Lower lobe of right lung (tissue), 2 donors: ENCODE results near the gene SHANK1. TPM values are rescaled to one million over a fixed set of nuclear protein-coding genes. Genes with fewer than 3 reads are reported as not detected.

Experiments used
- ATAC-seq, 2 donors: fragments of 200-7000 bp; cut with Tn5 transposase; one replicate each; pipeline ENCODE4 v1.9.1; 2020 to 2022; ENCODE audit warnings: mild to moderate bottlenecking in 2 of 2, moderate library complexity in 2 of 2
- DNase-seq: peaks from one replicate; pipeline ENCODE4 v3.0.0-alpha.2; 2020
- H3K27ac ChIP-seq: fragments of 200-600 bp; one replicate; pipeline ENCODE4 v1.8.0; 2022
- H3K27me3 ChIP-seq: fragments of 200-600 bp; one replicate; pipeline ENCODE4 v1.8.0; 2022; ENCODE audit warnings: low read depth
- H3K36me3 ChIP-seq: fragments of 200-600 bp; one replicate; pipeline ENCODE4 v1.8.0; 2022; ENCODE audit warnings: mild to moderate bottlenecking
- H3K4me1 ChIP-seq: fragments of 200-600 bp; one replicate; pipeline ENCODE4 v1.8.0; 2022
- H3K4me3 ChIP-seq: fragments of 200-600 bp; one replicate; pipeline ENCODE4 v1.8.0; 2022; ENCODE audit warnings: mild to moderate bottlenecking
- H3K9me3 ChIP-seq: fragments of 200-600 bp; one replicate; pipeline ENCODE4 v1.8.0; 2022
- intact Hi-C: fragments of 100-400 bp; cut with DNase I; formaldehyde crosslinking; loops from one replicate; pipeline ENCODE4 v1.11.0; 2022
- total RNA-seq: library from RNA; stranded (reverse); fragmentation: NEBNext Ultra II Directional; extraction: Animal tissue kit (Norgen Biotek cat#: 25700); gene quantifications from one replicate; pipeline ENCODE4 v1.2.1, GENCODE V29; 2021
- TF ChIP-seq, protein P1 (sequence below): fragments of 200-600 bp; IDR thresholded peaks from one replicate; pipeline ENCODE4 v1.8.0; 2022; ENCODE audit warnings: antibody characterized with exemption, mild to moderate bottlenecking
- donor health status: DM: no; HTN: yes; CAD: no; lungs with severe emphysema.

SHANK1 gene
- total RNA-seq, 1 donor from 2014 or later = 0.71 TPM

DNA sequence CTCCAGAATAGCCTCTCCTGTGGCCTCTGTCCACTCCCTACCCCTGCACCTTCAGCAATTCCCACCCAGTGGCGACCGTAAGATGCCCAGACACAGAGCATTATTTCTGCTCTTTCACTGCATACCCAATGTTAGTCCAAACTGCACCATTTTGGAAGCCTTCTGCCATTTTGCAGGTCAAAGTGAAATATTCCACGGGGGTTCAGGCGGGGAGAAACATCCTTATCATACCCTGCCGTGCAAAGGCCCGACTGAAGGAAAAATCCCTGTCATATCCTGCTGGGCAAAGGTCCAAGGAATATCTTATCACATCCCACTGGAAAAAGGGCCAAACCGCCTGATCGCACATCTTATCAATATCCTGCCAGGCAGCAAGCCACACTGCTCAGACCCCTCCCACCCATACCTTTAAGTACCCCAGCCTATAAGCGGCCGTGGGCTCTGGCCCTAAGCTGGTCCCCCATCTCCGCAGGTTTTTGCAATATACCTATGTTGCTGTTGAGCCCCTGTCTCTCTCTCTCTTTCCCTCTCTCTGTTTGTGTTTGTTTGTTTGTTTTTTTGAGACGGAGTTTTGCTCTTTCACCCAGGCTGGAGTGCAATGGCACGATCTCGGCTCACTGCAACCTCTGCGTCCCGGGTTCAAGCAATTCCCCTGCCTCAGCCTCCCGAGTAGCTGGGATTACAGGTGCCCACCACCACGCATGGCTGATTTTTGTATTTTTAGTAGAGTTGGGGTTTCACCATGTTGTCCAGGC, 21.8 kb upstream of the SHANK1 start:
- no peaks in the 10 kb centered on the region for H3K4me1 ChIP-seq
- no peaks in the 10 kb centered on the region for H3K36me3 ChIP-seq
- intact Hi-C loops = no loop called here
- no peak overlapping the region for H3K4me3 ChIP-seq
- TF ChIP-seq, protein P1, sequence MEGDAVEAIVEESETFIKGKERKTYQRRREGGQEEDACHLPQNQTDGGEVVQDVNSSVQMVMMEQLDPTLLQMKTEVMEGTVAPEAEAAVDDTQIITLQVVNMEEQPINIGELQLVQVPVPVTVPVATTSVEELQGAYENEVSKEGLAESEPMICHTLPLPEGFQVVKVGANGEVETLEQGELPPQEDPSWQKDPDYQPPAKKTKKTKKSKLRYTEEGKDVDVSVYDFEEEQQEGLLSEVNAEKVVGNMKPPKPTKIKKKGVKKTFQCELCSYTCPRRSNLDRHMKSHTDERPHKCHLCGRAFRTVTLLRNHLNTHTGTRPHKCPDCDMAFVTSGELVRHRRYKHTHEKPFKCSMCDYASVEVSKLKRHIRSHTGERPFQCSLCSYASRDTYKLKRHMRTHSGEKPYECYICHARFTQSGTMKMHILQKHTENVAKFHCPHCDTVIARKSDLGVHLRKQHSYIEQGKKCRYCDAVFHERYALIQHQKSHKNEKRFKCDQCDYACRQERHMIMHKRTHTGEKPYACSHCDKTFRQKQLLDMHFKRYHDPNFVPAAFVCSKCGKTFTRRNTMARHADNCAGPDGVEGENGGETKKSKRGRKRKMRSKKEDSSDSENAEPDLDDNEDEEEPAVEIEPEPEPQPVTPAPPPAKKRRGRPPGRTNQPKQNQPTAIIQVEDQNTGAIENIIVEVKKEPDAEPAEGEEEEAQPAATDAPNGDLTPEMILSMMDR = no peak
- peaks cover 26% of the 10 kb centered on the region for H3K27me3 ChIP-seq
- H3K27ac ChIP-seq = no peak overlapping the region
- ATAC-seq = no peak
- DNase-seq = no peak
- no peaks in the 10 kb centered on the region for H3K9me3 ChIP-seq

DNA sequence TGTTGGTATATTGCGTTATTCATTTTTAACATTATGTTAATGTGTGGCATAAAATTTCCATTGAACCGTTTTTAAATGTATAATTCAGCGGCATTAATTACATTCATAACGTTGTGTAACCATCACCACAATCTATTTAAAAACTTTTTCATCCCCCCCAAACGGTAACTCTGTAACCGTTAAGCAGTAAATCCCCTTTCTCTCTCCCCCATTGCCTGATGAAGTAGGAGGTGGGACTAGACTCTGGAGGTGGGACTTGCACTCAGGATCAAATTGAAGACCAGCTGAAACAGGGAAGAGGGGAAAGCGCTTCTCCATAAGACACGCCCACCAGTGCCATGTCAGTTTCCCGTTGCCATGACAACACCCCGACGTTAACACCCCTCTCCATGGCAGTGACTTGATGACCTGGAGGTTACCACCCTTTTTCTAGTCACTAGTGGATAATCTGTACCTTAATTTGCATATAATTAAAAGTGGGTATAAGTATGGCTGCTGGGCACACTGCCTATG, 20.4 kb upstream of the SHANK1 start:
- DNase-seq = no peak
- H3K9me3 ChIP-seq = no peaks in the 10 kb centered on the region
- no peaks in the 10 kb centered on the region for H3K36me3 ChIP-seq
- intact Hi-C loops = no loop called here
- H3K4me3 ChIP-seq = no peak overlapping the region
- H3K4me1 ChIP-seq = no peaks in the 10 kb centered on the region
- no peak for ATAC-seq
- no peak overlapping the region for H3K27ac ChIP-seq
- TF ChIP-seq, protein P1 = no peak
- peaks cover 36% of the 10 kb centered on the region for H3K27me3 ChIP-seq

DNA sequence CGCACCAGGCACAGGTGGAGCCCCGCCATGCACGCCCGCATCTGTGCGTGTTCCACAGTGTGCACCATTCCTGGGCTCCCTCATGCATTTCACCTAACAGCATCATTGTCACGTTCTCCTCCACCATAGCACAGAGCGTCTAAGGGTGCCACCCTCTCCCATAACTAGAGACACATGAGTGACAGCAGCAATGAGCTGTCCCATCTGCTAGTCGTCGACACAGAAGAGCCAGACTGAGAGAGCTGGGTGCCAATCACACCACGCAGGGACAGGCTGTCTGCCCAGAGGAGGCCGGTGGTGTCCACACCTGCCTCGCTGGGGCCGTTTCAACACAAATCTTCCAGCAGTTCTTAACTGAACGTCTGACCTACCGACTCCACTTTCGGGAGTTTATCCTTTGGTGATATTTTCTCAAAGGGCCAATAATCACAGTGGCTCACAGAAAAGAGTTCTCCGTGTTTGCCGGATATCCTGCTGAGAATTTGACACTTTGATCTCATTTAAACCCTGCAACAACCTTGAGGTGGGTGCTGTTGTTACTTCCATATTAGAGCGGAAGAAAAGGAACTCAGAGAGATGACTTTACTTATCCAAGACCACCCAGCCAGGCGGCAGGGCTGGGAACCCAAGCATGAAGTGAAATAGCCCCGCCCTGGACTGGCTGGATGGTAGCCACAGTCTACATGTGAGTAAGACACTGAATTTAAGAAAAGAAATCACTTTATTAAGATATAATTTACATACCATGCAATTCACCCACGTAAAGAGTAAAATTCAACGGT, 19.7 kb upstream of the SHANK1 start:
- peaks cover 41% of the 10 kb centered on the region for H3K27me3 ChIP-seq
- H3K4me3 ChIP-seq = no peak overlapping the region
- no peaks in the 10 kb centered on the region for H3K9me3 ChIP-seq
- no peaks in the 10 kb centered on the region for H3K36me3 ChIP-seq
- no peak for DNase-seq
- no peaks in the 10 kb centered on the region for H3K4me1 ChIP-seq
- no peak for ATAC-seq
- TF ChIP-seq, protein P1 = no peak
- H3K27ac ChIP-seq = no peak overlapping the region
- intact Hi-C loops = no loop called here

DNA sequence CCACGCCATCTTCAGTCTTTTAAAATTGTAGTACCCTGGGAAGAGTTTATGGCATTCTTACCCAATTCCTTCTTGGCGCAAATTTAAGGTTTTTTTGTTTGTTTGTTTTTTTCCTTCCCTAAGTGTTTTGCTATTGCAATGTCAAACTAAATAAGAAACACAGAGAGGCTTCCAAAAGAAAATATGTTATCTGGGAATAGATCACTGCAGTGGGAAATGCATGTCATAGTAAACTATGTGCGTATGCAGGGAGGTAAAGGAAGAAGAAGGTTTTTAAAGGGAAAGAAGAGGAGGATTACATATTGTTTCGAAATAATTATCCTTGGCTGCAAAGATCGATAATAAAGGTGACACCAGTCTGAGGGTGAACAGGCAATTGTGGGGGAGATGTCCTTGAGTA, 16.7 kb upstream of the SHANK1 start:
- Histone ChIP-seq H3K27ac (no peak overlapping the region), H3K4me3 (no peak overlapping the region), H3K27me3 (peaks cover 41% of the 10 kb centered on the region), H3K9me3 (no peaks in the 10 kb centered on the region), H3K4me1 (no peaks in the 10 kb centered on the region), H3K36me3 (no peaks in the 10 kb centered on the region)
- DNase-seq (no peak), ATAC-seq (no peak)
- TF ChIP-seq, protein P1 = no peak
- intact Hi-C loops = no loop called here

DNA sequence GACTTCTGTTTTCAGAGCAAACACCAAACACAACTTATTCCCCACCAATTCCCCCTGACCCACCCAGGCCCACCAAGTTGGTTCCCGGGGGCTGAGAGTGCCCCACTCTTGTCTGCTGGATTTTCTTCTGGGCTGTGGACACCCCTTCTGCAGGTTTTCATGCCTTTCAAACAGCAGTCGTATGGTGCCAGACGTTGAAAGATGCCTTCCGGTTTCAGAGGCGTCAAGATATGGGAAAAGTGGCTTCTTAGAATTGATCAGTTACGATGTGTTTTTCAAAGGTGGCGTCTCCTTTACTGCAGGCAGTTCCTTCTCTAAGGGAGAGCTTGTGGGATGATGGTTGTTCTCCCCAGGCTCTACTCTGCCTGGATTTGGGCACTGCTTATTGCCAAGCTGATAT, 16.3 kb upstream of the SHANK1 start:
- intact Hi-C loops = no loop called here
- TF ChIP-seq, protein P1 = no peak
- DNase-seq (no peak), ATAC-seq (no peak)
- Histone ChIP-seq H3K27me3 (peaks cover 41% of the 10 kb centered on the region), H3K4me3 (no peak overlapping the region), H3K36me3 (no peaks in the 10 kb centered on the region), H3K9me3 (no peaks in the 10 kb centered on the region), H3K27ac (no peak overlapping the region), H3K4me1 (no peaks in the 10 kb centered on the region)
